RPMI7951 (cell line): ENCODE measurements around the gene ITGB5. TPM values are rescaled to one million over a fixed set of nuclear protein-coding genes. Genes with fewer than 3 reads are reported as not detected.

Experiments used
- DNase-seq: peaks from one replicate; pipeline ENCODE4 v3.0.0-alpha.2; 2012; ENCODE audit warnings: low read depth
- total RNA-seq: library from RNA; depleted of rRNA; stranded (reverse); fragments of >200 nt; shearing (Covaris generic); gene quantifications from 2 replicates; pipeline ENCODE4 v1.2.3, GENCODE V29; 2014

ITGB5 gene
- total RNA-seq, 1 experiment from 2014 or later = 363 TPM

DNA sequence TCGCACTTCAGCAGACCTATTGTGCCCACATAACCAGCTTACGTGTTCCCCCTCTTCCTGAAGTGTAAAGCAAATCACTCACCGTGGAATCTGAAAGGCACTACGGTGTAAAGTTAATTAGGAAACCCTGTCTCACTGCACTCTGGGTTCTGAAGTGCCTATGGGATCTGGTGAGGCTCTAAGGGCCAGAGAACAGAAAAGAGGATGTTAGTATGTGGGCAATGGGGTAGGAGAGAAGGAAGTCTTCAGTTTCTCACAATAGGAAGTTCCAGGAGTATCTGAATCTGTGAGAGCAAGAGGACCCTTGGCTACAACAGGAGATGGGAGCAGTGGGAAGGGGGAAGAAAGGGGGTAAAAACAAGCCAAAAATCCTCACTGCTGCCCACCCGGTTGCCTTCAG is 71.4 kb downstream of the ITGB5 start:
- no peak for DNase-seq

DNA sequence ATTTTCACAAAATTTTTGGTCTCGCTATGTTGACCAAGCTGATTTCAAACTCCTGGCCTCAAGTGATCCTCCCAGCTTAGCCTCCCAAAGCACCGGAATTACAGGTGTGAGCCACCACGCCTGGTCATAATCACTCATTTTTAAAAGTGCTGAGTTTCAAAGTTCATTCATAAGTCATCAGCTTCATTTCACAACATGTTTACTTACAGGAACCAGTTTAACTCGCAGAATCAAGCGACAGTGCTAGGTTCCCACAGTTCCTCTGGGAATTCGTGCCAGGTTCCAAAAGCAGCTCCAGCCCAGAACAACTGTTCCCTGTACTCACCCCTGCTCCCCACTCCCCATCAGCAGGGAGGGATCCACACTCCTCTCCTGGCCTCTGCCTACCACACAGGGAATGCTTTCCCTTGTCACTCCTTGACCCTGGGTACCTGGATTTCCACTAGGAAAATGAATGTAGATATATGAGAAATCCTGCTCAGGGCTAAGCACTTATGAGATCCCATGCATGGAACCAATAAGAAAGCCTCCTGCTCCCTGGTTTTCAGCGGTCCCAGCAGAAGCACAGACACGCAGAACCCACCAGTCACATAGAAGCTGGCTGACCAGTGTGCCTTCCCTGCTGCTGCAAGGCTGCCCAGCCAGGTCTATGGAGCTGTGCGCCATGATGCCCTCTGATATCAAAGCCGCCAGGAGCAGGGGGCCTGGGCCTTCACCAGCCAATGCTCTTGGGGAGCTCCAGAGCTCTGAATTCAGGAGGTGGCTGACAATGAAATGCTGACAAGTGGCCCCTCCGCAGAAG is 72.3 kb downstream of the ITGB5 start:
- no peak for DNase-seq

DNA sequence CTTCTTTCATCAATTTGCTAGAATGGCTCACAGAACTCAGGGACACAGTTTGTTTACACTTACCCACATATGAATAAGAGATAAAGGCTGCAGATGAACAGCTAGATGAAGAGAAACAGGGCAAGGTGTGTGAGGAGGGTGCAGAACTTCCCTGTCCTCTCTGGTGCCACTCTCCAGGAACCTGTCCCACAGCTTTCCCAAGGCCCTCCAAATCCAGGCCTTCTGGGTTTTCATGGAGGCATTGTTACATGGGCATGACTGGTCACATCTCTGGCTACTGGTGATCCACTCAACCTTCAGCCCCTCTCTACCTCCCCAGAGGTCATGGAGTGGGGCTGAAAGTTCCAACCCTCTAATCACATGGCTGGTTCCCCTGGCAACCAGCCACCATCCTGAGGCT is 73.6 kb downstream of the ITGB5 start:
- DNase-seq = no peak

DNA sequence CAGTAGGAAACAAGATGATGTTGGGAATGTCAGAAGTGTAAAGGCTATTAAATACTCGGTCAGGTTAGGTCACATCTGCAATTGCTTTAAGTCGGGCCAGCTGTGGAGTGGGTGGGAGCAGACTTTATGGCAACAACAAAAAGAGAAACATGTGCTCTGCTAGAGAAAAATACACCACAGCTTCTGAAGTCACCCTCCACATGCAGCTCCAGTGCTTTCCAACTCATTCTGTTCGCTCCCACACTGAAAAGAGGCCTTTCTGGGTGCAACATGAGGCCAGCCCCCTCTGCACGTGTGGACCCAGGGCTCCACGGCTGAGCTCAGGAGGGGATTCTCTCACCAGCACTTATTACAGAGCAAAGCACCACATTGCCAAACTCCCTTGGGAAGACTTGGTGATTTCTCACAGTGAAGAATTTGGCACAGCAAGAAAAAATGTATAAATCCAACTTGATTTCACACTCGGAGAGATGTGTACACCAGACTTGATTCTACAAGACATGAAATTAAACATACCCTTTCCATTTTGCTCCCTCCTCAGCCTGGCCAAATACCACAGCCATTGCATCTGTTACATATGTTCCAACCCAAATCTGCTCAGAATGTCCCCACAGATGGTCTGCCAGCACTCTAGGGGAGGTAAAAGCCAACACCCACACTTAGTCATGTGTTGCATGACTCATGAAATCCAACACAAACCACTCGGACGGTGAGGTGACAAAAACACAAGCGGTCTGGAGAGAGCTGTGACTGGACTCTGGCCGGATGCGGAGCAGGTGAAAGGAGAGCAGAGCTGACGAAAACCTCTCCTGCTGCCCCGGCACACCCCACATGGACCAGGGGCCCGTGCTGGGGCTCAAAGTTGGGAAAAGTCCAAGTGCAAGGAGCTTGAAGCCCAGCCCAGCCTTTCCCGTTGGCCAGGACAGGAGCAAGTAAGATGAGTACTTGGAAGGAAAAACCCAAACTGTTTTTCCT is 74.6 kb downstream of the ITGB5 start:
- DNase-seq = peak; percentile 99

- peak; percentile 86 for DNase-seq
These were observed 75.7 kb downstream of the ITGB5 start for GRCh38 chr3:124811436-124811835.

DNA sequence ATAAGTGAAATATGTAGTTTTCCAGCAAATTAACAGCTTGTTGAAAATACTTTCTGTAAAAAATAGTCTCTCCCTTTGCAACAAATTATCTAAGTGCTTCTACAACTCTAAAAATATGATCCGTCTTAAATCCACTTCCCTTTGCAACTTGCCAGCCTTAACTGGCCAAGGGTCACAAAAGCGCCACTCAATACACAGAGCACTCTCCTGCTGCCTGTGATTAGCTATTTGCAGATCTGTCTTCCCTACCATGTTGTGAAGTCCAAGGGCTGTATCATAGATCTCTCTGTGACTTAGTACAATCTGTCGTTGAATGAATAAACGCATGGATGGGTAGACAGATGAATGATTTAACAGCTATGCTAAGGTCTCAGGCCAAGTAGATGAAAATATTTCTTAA is 76.2 kb downstream of the ITGB5 start:
- DNase-seq = no peak

GRCh38 chr3:124809039-124809438 is 78.1 kb downstream of the ITGB5 start:
- DNase-seq = no peak

DNA sequence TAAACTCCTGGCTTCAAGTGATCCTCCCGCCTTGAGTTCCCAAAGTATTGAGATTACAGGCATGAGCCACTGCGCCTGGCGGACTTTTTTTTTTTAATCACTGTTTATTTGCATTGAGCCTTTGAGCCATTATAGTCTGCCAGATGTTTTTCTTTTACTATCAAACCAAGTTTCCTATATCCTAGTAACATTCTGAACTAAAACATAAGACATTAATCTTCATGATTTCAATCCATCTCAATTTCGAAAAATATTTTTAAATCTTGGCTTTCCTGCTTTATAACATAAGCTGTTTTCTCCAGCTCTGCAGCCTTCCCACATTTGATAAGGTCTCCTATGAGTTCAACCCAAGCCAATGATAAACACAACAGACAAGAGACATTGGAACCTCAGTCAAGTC is 81.5 kb downstream of the ITGB5 start:
- no peak for DNase-seq

- no peak for DNase-seq
These were observed 82.3 kb downstream of the ITGB5 start for GRCh38 chr3:124804875-124805274.

- no peak for DNase-seq
These were observed 84.5 kb downstream of the ITGB5 start for GRCh38 chr3:124802702-124803101.

- DNase-seq = no peak
These were observed 85.0 kb downstream of the ITGB5 start for GRCh38 chr3:124802061-124802698.

- peak; percentile 77 for DNase-seq
These were observed 86.5 kb downstream of the ITGB5 start for GRCh38 chr3:124800511-124801258.

GRCh38 chr3:124800076-124800475 is 87.1 kb downstream of the ITGB5 start:
- no peak for DNase-seq

- no peak for DNase-seq
These were observed 87.5 kb downstream of the ITGB5 start for GRCh38 chr3:124799676-124800075.

- no peak for DNase-seq
These were observed 89.7 kb downstream of the ITGB5 start for GRCh38 chr3:124797426-124797945.

DNA sequence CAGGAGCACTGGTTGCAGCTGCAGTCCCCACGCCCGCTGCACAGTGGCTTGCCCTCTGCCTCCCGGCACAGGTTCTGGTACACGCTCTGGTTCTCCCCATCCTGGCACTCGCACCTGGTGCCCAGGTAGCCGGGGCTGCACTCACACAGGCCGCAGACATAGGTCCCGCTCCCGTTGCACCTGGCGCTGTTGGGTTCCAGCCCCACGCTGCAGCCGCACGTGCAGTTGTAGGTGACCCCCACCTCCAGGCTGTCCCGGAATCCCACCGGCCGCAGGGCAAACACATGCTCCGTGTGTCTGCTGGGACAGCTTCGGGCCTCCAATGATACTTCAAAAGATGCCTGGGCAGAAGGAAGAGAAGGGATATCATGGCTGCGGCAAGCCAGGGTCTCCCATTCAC is 90.7 kb downstream of the ITGB5 start:
- no peak for DNase-seq

GRCh38 chr3:124793054-124793739 is 94.0 kb downstream of the ITGB5 start:
- DNase-seq = peak; percentile 76

- peak; percentile 71 for DNase-seq
These were observed 94.7 kb downstream of the ITGB5 start for GRCh38 chr3:124792341-124793040.

DNA sequence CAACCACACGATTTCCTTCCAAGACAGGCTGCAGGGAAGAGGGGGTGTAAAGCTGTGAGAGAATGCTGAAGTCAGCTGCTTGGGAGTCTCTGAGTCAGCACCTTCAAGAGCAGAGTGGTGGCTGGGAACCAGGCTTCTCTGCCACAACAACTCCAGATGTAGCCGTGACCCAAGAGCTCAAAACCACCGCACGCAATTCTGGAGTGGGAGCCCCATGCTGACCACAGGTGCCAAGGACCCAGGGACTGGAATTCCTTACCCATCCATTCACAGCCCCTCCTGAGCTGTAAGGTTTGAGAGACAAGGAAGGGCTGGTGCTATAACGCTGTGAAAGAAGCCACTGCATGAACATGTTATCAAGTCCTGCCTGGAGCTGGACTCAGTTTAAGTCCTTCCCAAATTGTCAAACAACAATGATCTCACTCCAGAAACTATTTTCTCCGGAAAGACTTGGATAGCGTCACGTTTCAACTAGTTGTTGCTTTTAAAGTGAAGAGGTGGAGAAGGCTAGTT is 95.5 kb downstream of the ITGB5 start:
- DNase-seq = peak; percentile 100

DNA sequence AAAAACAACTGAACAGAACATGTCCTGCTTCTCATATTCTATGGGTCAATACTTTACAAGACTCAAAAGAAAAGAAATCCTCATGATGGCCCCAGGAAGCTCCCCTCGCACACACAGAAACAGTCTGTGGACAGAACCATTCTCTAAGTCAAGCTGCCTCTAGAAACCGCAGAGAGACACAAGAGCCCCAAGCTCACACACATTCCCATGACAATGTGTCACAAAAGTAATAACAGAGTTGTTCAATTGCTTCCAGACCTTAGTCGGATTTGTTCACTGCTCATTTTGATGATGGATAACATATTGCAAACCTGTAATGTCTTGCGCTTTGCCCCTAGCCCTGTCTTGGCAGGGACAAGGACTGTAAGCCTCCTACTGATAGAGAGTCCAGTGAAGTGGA is 96.0 kb downstream of the ITGB5 start:
- peak; percentile 93 for DNase-seq
